AG10803 (cell line): ENCODE results near the gene CCDC116.

ENCODE experiments used
- DNase-seq: peaks from one replicate; pipeline ENCODE4 v3.0.0; 2010; ENCODE audit warnings: low read depth
- H3K4me3 ChIP-seq: 2 replicates; pipeline ENCODE4 v1.5.1; 2011; ENCODE audit warnings: mild to moderate bottlenecking, low read length, control low read depth
- TF ChIP-seq, protein P1 (sequence below): conservative IDR thresholded peaks from 2 replicates; pipeline ENCODE4 v1.5.1; 2011; ENCODE audit warnings: mild to moderate bottlenecking, low read length, control low read depth, inconsistent platforms

The CCDC116 gene

DNA sequence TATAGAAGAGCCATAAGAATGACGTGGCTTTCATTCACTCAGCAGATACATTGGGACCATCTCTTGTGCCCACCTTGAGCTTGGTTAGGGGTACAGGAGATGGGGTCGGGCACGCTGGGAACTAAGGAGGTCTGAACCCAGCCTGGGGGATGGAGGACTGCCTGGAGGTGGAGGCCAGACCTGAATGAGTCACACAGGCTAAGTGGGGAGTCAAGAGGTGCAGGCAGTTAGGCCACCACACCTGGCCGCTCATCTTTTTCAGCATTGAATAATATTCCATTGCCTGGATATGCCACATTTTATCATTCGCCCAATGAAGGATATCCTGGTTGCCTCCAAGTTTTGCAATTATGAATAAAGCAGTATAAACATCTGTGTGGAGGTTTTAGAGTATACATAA is 29.4 kb downstream of the CCDC116 start:
- DNase-seq, result no peak
- TF ChIP-seq, protein P1, sequence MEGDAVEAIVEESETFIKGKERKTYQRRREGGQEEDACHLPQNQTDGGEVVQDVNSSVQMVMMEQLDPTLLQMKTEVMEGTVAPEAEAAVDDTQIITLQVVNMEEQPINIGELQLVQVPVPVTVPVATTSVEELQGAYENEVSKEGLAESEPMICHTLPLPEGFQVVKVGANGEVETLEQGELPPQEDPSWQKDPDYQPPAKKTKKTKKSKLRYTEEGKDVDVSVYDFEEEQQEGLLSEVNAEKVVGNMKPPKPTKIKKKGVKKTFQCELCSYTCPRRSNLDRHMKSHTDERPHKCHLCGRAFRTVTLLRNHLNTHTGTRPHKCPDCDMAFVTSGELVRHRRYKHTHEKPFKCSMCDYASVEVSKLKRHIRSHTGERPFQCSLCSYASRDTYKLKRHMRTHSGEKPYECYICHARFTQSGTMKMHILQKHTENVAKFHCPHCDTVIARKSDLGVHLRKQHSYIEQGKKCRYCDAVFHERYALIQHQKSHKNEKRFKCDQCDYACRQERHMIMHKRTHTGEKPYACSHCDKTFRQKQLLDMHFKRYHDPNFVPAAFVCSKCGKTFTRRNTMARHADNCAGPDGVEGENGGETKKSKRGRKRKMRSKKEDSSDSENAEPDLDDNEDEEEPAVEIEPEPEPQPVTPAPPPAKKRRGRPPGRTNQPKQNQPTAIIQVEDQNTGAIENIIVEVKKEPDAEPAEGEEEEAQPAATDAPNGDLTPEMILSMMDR, result no peak

DNA sequence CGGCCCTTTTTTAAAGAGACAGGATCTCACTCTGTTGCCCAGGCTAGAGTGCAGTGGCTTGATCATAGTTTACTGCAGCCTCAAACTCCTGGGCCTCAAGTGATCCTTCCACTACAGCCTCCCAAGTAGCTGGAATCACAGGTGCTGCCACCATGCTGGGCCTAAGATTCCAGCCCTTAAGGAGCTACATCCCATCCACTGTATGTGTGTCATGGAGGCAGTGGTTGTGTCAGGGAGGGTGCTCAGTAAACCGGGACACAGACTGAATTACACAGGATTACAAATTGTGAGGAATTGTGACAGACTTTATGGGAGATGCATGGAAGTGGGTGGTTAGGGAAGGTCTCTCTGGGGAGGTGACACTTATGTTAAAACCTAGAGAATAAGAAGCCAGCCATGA is 31.2 kb downstream of the CCDC116 start:
- TF ChIP-seq, protein P1, result no peak
- no peak for DNase-seq
- H3K4me3 ChIP-seq, result no peak overlapping the region

More for the DNA sequence above, 29.4 kb downstream of the CCDC116 start:
- H3K4me3 ChIP-seq, result no peak overlapping the region

DNA sequence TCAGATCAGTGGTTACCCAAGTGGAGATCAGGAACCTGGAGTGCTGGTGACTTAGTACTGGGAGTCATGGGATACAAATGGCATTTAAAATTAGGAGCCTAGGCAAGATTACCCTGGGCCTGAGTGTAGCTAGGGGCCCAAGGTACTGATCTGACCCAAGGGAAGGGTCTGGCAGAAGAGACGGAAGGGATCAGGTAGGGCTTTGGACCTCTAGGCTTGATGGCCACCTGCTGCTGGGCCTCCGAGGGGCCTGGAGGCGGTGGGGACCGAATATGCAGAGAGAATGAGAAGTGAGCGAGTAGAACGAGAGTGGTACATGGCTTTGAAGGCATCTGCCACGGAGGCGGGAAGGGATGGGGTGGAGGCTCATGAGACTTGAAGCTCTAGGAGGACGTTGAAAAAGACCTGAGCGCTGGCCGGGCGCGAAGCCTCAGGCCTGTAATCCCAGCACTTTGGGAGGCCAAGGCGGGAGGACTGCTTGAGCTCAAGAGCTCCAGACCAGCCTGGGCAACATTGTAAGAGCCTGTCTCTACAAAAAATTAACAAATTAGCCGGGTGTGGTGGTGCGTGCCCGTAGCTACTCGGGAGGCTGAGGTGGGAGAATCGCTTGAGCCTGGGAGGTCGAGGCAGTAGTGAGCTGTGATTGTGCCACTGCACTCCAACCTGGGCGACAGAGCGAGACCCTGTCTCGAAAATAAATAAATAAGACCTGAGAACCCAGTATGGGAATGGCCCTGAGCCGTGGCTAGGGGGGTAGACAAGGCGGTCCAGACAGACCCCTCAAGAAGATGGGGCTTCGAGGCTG is 32.7 kb downstream of the CCDC116 start:
- peak overlapping the region; percentile 88 for H3K4me3 ChIP-seq
- no peak for DNase-seq
- TF ChIP-seq, protein P1, result no peak

DNA sequence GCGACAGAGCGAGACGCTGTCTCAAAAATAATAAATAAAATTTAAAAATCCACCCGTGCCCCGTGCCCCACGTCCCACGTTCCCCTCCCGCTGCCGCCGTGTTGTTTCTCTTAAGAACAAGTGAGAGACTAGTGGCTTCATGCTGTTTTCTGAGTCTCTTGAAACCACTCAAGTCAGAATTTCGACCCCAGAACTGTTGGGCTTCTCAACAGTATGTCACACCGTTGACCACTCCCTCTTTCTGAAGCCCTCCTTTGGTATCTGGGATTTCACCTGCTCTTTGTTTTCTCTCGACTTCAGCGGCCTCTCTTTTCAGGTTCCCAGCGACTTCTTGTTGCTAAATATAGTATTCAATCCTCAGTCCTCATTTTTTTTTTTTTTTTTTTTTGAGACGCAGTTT is 34.2 kb downstream of the CCDC116 start:
- peak overlapping the region; percentile 88 for H3K4me3 ChIP-seq
- TF ChIP-seq, protein P1, result no peak
- DNase-seq, result no peak

DNA sequence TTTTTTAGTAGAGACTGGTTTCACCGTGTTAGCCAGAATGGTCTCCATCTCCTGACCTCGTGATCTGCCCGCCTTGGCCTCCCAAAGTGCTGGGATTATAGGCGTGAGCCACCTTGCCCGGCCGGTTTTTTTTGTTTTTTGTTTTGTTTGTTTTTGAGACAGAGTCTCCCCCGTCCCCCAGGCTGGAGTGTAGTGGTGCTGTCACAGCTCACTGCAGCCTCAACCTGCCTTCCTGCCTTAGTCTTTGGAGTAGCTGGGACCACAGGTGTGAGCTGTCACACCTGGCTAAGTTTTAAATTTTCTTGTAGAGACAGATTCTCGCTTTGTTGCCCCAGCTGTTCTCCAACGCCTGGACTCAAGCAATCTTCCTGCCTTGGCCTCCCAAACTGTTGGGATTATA is 36.5 kb downstream of the CCDC116 start:
- no peak overlapping the region for H3K4me3 ChIP-seq
- no peak for DNase-seq

DNA sequence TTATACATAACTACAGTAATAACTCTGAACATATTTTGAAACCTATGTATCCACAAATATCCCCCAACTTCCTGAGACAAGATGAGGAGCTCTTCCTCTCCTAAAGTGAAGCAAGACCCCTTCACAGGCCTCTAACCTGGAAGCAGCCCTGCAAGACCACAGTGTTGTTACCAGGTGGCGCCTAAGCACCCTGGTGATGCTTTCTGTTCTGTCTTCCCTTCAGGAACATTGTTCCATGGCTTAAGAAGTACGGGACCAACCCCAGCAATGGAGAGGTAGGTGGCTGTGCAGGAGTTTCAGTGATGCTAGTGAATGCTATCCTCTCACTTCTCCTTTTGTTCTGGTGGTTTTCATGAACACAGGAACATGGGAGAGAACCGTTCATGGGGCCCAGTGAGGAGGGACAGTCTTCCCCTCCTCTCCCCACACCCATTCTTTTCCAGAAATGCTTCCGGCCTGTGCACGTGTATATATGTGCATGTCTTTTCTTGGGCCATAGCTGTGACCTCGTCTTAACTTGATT is 39.6 kb downstream of the CCDC116 start:
- no peak for DNase-seq
- no peak overlapping the region for H3K4me3 ChIP-seq
- TF ChIP-seq, protein P1, result no peak

More for the DNA sequence above, 36.5 kb downstream of the CCDC116 start:
- TF ChIP-seq, protein P1, result no peak
